Stimulated activated CD4-positive, alpha-beta T cell treated with anti-CD3 and anti-CD28 coated beads, TNF-alpha, amount 100 ng/mL, for 1 hour (primary cell): ENCODE data around the gene SPINK9.
"Not testable (repeated sequence)": the region's sequence is repeated elsewhere in the genome, so short reads cannot be mapped to it uniquely, and the experiment has no call there.

ENCODE experiments used
- DNase-seq, 3 donors: peaks; one replicate each; pipeline ENCODE4 v3.0.0-alpha.2; 2020; ENCODE audit warnings: low read depth in 3 of 3, low spot score in 1 of 3

The SPINK9 gene, protein sequence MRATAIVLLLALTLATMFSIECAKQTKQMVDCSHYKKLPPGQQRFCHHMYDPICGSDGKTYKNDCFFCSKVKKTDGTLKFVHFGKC

GRCh38 chr5:148335259-148335658 lies at the start of gene SPINK9:
Gene SPINK9, plus strand, starts transcription at chr5:148335559. Its CDS starts 55 bp downstream, at chr5:148335614.
- no peak for DNase-seq

- DNase-seq, result no peak
Measured at GRCh38 chr5:148290271-148291195, 44.8 kb upstream of the SPINK9 start.

- no peak for DNase-seq
Measured at GRCh38 chr5:148297731-148298130, 37.6 kb upstream of the SPINK9 start.

DNA sequence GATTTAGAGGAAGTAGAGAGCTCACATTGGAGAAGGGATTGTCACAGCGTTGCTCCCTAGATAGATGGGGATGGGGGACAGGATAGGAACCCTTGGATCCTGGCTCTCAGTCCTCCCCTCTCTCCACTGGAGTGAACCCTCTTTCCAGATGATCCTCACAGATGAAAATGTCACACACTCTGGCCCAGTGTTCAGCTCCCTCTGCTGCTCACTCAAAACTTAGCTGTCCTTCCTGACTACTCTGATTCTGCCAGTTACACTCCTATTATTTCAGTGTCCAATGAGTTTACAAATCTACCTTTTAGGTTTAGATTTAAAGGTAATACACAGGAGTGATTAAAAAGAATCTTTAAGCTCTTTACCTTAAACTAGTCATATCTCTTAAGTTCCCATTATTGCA lies 28.9 kb upstream of the SPINK9 start:
- DNase-seq, result no peak

- no peak for DNase-seq
Measured at GRCh38 chr5:148309019-148309418, 26.3 kb upstream of the SPINK9 start.

GRCh38 chr5:148309746-148310145 lies 25.6 kb upstream of the SPINK9 start:
- DNase-seq, result no peak

DNA sequence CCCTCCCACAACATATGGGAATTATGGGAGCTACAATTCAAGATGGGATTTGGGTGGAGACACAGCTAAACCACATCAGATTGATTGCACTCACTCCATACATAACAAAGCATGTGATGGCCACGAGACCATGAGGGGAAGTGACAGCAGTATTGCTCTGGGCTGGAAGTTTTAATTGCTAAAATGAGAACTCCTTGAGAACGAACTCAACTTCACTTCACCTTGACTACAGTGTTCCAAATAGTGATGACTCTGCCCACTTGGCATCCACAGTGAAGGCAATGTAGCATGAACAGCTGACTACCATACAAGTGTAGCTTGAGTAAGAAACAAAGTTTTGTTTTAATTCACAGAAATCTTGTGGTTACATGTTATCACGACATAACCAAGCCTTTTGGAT lies 23.9 kb upstream of the SPINK9 start:
- DNase-seq, result no peak

GRCh38 chr5:148312153-148312552 lies 23.2 kb upstream of the SPINK9 start, which contains the start of gene SPINK7:
Gene SPINK7, plus strand, starts transcription at chr5:148312423. Its CDS starts 61 bp downstream, at chr5:148312484.
- no peak for DNase-seq

- no peak for DNase-seq
Measured at GRCh38 chr5:148314187-148314586, 21.2 kb upstream of the SPINK9 start.

DNA sequence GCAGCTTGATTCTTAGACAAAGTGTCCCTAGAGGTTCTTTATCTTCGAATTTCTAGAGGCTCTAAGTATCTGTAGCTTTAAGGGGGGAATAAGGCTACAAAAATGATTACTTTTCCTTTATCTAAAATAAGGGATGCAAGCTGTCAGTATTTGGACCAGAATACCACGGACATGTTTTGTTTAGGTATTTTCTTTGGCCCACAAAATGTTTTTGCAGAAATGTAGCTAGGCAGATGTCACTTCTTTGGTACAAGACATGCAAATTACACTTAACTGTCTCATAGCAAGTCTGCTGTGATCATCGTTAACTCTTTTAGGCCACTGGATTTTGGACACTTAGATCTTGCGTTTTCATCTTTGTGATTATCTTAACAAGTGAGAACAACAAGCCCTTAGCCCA lies 20.6 kb upstream of the SPINK9 start:
- DNase-seq, result no peak

GRCh38 chr5:148320011-148320963 lies 15.1 kb upstream of the SPINK9 start:
- DNase-seq, result not testable (repeated sequence)

GRCh38 chr5:148333262-148333849 lies 2.0 kb upstream of the SPINK9 start:
- DNase-seq, result no peak

- DNase-seq, result no peak
Measured at GRCh38 chr5:148336704-148337435, 1.5 kb downstream of the SPINK9 start.

GRCh38 chr5:148342371-148343045 lies 7.1 kb downstream of the SPINK9 start:
- no peak for DNase-seq

GRCh38 chr5:148343046-148343407 lies 7.7 kb downstream of the SPINK9 start:
- no peak for DNase-seq

DNA sequence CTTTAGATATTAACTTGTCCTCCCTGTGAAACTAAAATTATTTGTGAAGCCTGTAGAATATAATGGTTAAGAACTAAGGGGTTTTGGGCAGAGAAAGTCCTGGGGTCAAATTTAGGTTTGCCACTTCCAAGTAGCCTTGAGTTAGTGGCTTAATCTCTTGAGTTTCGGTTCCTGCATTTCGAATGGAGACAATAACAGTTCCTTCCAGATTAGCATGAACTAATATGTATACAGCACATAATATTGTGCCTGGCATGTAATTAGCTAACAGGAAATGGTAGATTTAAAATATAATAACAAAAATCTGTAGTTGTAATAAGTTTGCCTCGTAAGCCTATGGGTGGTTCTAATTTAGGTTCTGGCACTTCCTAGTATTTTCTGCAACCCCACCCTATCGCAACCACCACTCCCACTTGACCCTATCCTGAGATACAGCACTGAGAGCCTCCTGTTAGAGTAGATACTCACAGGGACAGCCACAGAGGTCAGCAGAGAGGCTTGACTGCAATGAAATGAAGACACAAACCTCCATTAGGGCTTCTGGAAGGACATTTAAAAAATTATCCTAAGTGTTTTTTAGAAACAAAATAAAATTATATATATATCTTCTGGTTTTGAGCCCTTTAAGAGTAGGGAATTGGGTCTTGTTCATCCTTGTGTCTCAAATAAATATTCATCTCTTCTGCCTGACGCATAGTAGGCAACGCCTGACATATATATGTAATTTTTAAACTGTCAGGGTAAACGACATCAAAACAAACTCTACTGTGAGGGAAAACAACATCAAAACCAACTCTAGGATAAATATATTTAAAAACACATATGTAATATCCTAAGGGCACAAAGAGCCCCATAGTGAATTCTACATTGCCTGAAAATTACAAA lies 8.5 kb downstream of the SPINK9 start:
- DNase-seq, result no peak

DNA sequence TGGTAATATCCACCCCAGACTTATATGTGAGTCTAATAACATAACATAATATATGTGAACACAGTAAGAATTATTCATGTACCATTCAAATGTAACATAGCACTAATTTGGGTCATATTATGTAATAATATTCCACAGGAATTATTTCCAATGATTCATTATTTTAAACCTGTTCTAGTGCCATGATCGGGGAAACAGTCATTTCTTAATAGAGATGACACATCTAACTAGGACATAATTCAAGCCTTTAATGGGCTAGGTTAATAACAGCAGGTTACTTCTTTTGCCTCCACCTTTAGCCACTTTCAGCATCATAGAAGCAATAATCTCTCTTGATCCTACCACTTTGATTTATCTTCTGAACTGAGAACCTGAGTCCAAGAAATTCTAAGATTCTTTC lies 12.3 kb downstream of the SPINK9 start:
- DNase-seq, result no peak

GRCh38 chr5:148352696-148353095 lies 17.3 kb downstream of the SPINK9 start:
- DNase-seq, result no peak

DNA sequence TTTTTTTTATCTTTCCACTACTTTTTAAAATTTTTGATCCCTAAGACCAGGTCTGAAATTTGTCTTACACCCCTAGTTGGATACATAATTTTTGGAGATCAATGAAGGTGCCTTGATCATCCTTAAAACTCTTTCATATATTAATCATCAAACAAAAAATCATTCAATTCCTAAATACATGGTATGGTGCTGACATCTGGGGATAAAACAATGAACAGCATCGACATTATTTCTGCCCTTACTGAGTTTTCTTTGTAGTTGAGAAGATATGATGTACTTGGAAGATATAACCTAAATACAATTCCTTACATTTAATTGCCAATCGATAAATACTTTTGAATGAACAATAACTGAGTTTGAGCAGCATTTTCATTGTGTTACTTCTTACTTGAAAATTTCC lies 18.3 kb downstream of the SPINK9 start:
- DNase-seq, result no peak
